GM19463 (cell line): ENCODE measurements around the gene IGF2.

Experiments used
- ATAC-seq: cut with Tn5 transposase; IDR thresholded peaks from one replicate; pipeline ENCODE4 v1.9.1; 2021; ENCODE audit warnings: mild to moderate bottlenecking, moderate library complexity; ENCODE audit not compliant: unreplicated experiment

IGF2 gene

GRCh38 chr11:2093575-2094353, 45.4 kb downstream of the IGF2 start:
- ATAC-seq = no peak

GRCh38 chr11:2092956-2093412, 46.2 kb downstream of the IGF2 start:
- ATAC-seq = no peak

GRCh38 chr11:2092464-2092910, 46.7 kb downstream of the IGF2 start:
- no peak for ATAC-seq

GRCh38 chr11:2091786-2092463, 47.3 kb downstream of the IGF2 start:
- no peak for ATAC-seq

- no peak for ATAC-seq
Observed at GRCh38 chr11:2091112-2091746, 48.0 kb downstream of the IGF2 start.

GRCh38 chr11:2090172-2091111, 48.7 kb downstream of the IGF2 start:
- no peak for ATAC-seq

GRCh38 chr11:2089536-2090165, 49.5 kb downstream of the IGF2 start:
- ATAC-seq = no peak

- no peak for ATAC-seq
Observed at GRCh38 chr11:2088746-2089535, 50.2 kb downstream of the IGF2 start.

GRCh38 chr11:2088284-2088683, 50.9 kb downstream of the IGF2 start:
- ATAC-seq = no peak

- no peak for ATAC-seq
Observed at GRCh38 chr11:2086239-2087040, 52.7 kb downstream of the IGF2 start.

GRCh38 chr11:2085251-2086066, 53.7 kb downstream of the IGF2 start:
- no peak for ATAC-seq

- no peak for ATAC-seq
Observed at GRCh38 chr11:2084721-2085120, 54.5 kb downstream of the IGF2 start.
